ENCODE results near the gene SPATA6L. TPM values are rescaled to one million over a fixed set of nuclear protein-coding genes. Genes with fewer than 3 reads are reported as not detected.

Gene SPATA6L
- total RNA-seq, 1 donor from 2014 or later, result 6.7 TPM

DNA sequence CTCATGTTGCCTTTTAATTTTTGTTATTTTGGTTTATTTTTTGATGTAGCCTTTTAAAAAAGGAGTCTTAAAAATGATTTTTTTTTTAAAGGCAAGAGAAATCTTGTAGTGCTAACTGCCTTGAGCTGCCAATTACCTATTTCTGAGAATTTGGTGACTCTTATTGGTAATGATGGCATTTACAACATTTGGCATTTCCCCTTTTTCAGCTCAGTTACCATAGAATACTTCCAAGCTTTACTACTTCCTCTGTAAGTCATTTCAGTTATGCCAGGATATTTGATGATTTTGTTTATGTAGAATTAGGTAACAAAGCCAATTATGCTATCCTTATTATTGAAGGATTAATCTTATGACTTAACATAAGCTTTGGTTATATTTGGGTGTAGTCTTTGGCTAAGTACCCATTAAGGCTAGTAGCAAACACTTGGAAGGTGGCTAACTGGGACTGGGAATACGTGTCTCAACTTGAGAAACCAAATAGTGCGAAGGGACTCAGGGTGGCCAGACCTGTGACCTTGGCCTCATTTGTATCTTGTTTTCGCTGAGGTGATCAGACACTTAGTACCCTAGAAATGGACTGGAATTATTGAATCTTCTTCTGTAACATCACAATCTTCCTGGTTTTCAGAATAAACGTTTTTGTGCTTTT lies 40.8 kb upstream of the SPATA6L start:
- Mint-ChIP-seq H3K27me3 (ENCODE audit: unreplicated experiment) (no peaks in the 10 kb centered on the region), H3K4me3 (ENCODE audit: unreplicated experiment) (no peak overlapping the region), H3K27ac (ENCODE audit: unreplicated experiment) (no peak overlapping the region), H3K36me3 (ENCODE audit: low read depth, unreplicated experiment) (no peaks in the 10 kb centered on the region), H3K4me1 (ENCODE audit: unreplicated experiment) (no peaks in the 10 kb centered on the region), H3K9me3 (ENCODE audit: unreplicated experiment) (no peaks in the 10 kb centered on the region)
- TF ChIP-seq, protein P1, sequence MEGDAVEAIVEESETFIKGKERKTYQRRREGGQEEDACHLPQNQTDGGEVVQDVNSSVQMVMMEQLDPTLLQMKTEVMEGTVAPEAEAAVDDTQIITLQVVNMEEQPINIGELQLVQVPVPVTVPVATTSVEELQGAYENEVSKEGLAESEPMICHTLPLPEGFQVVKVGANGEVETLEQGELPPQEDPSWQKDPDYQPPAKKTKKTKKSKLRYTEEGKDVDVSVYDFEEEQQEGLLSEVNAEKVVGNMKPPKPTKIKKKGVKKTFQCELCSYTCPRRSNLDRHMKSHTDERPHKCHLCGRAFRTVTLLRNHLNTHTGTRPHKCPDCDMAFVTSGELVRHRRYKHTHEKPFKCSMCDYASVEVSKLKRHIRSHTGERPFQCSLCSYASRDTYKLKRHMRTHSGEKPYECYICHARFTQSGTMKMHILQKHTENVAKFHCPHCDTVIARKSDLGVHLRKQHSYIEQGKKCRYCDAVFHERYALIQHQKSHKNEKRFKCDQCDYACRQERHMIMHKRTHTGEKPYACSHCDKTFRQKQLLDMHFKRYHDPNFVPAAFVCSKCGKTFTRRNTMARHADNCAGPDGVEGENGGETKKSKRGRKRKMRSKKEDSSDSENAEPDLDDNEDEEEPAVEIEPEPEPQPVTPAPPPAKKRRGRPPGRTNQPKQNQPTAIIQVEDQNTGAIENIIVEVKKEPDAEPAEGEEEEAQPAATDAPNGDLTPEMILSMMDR (IDR thresholded peaks at IDR 0.05; ENCODE audit: unreplicated experiment), result no peak
- no peak for DNase-seq (ENCODE audit: low spot score)

- TF ChIP-seq, protein P1 (IDR thresholded peaks at IDR 0.05; ENCODE audit: unreplicated experiment), result no peak
- no peak overlapping the region for H3K4me3 Mint-ChIP-seq (ENCODE audit: unreplicated experiment)
- no peaks in the 10 kb centered on the region for H3K4me1 Mint-ChIP-seq (ENCODE audit: unreplicated experiment)
- H3K9me3 Mint-ChIP-seq (ENCODE audit: unreplicated experiment), result no peaks in the 10 kb centered on the region
- H3K27ac Mint-ChIP-seq (ENCODE audit: unreplicated experiment), result no peak overlapping the region
- no peaks in the 10 kb centered on the region for H3K36me3 Mint-ChIP-seq (ENCODE audit: low read depth, unreplicated experiment)
- H3K27me3 Mint-ChIP-seq (ENCODE audit: unreplicated experiment), result no peaks in the 10 kb centered on the region
- no peak for DNase-seq (ENCODE audit: low spot score)
These were observed 39.7 kb upstream of the SPATA6L start for GRCh38 chr9:4706021-4706420.

GRCh38 chr9:4704129-4704528 lies 37.8 kb upstream of the SPATA6L start:
- H3K4me3 Mint-ChIP-seq (ENCODE audit: unreplicated experiment), result no peak overlapping the region
- H3K27ac Mint-ChIP-seq (ENCODE audit: unreplicated experiment), result no peak overlapping the region
- no peaks in the 10 kb centered on the region for H3K4me1 Mint-ChIP-seq (ENCODE audit: unreplicated experiment)
- TF ChIP-seq, protein P1 (IDR thresholded peaks at IDR 0.05; ENCODE audit: unreplicated experiment), result no peak
- DNase-seq (ENCODE audit: low spot score), result no peak
- no peaks in the 10 kb centered on the region for H3K36me3 Mint-ChIP-seq (ENCODE audit: low read depth, unreplicated experiment)
- no peaks in the 10 kb centered on the region for H3K27me3 Mint-ChIP-seq (ENCODE audit: unreplicated experiment)
- no peaks in the 10 kb centered on the region for H3K9me3 Mint-ChIP-seq (ENCODE audit: unreplicated experiment)

DNA sequence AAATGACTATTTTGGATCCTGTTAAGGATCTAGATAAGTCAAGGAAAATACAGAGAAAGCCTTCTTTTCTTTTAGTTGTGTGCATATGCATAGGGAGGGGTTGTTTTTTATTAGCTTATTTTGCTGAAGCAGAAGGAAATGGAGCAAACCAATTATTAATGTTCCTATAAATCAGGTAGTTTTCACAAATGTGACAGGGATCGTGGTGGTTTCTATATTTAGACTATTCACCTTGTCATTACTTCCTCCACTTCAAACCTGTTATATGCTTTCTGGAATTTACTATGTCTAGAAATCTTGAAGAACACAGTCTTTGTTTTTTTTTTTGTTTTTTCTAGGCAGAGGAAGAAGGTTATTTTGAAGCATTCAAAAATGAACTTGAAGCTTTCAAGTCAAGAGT lies 35.2 kb upstream of the SPATA6L start:
- Mint-ChIP-seq H3K27ac (ENCODE audit: unreplicated experiment) (no peak overlapping the region), H3K4me3 (ENCODE audit: unreplicated experiment) (no peak overlapping the region), H3K27me3 (ENCODE audit: unreplicated experiment) (no peaks in the 10 kb centered on the region), H3K9me3 (ENCODE audit: unreplicated experiment) (no peaks in the 10 kb centered on the region), H3K4me1 (ENCODE audit: unreplicated experiment) (no peaks in the 10 kb centered on the region), H3K36me3 (ENCODE audit: low read depth, unreplicated experiment) (no peaks in the 10 kb centered on the region)
- TF ChIP-seq, protein P1 (IDR thresholded peaks at IDR 0.05; ENCODE audit: unreplicated experiment), result no peak
- no peak for DNase-seq (ENCODE audit: low spot score)

DNA sequence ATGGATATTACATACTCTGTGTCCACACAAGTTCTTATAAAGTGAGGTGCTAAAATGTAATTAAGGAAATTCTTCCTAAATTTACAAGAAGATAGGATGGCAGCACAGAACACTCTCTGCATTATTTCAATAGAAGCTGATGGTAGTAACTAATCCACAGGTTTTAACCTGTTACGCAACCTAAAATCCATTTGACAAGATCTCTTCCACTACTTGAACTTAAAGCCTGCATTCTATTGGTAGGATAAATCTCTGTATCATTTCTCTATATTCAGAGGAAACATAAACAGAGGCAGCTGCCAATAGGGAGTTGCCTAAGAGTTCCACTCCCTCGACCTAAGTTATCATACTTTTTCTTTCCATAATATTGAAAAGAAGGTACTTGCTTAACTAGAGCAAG lies 34.7 kb upstream of the SPATA6L start:
- TF ChIP-seq, protein P1 (IDR thresholded peaks at IDR 0.05; ENCODE audit: unreplicated experiment), result no peak
- no peaks in the 10 kb centered on the region for H3K36me3 Mint-ChIP-seq (ENCODE audit: low read depth, unreplicated experiment)
- no peak for DNase-seq (ENCODE audit: low spot score)
- H3K4me3 Mint-ChIP-seq (ENCODE audit: unreplicated experiment), result no peak overlapping the region
- no peaks in the 10 kb centered on the region for H3K9me3 Mint-ChIP-seq (ENCODE audit: unreplicated experiment)
- no peaks in the 10 kb centered on the region for H3K27me3 Mint-ChIP-seq (ENCODE audit: unreplicated experiment)
- no peak overlapping the region for H3K27ac Mint-ChIP-seq (ENCODE audit: unreplicated experiment)
- H3K4me1 Mint-ChIP-seq (ENCODE audit: unreplicated experiment), result no peaks in the 10 kb centered on the region

All from endothelial cell (in vitro differentiated cells).